Germinal center (tissue), 1 donor: ENCODE measurements around the gene NXPH4.

Experiments used
- DNase-seq: peaks from one replicate; pipeline ENCODE4 v3.0.0; 2012; ENCODE audit warnings: mixed read lengths, low spot score

NXPH4 gene

GRCh38 chr12:57183939-57184725 is 32.5 kb upstream of the NXPH4 start:
- DNase-seq, result no peak

- no peak for DNase-seq
Observed at GRCh38 chr12:57185403-57185802, 31.2 kb upstream of the NXPH4 start.

- DNase-seq, result no peak
Observed at GRCh38 chr12:57185906-57186508, 30.6 kb upstream of the NXPH4 start.

GRCh38 chr12:57187222-57188089 is 29.1 kb upstream of the NXPH4 start:
- DNase-seq, result no peak

- DNase-seq, result no peak
Observed at GRCh38 chr12:57188090-57188425, 28.5 kb upstream of the NXPH4 start.

- no peak for DNase-seq
Observed at GRCh38 chr12:57190037-57190436, 26.6 kb upstream of the NXPH4 start.

- DNase-seq, result no peak
Observed at GRCh38 chr12:57190821-57191220, 25.8 kb upstream of the NXPH4 start.

- DNase-seq, result no peak
Observed at GRCh38 chr12:57191410-57191809, 25.2 kb upstream of the NXPH4 start.

GRCh38 chr12:57192920-57193319 is 23.7 kb upstream of the NXPH4 start:
- no peak for DNase-seq

- DNase-seq, result no peak
Observed at GRCh38 chr12:57193706-57194245, 22.8 kb upstream of the NXPH4 start.

GRCh38 chr12:57194253-57194652 is 22.3 kb upstream of the NXPH4 start:
- DNase-seq, result no peak

- no peak for DNase-seq
Observed at GRCh38 chr12:57195186-57195585, 21.4 kb upstream of the NXPH4 start.

GRCh38 chr12:57195611-57196371 is 20.8 kb upstream of the NXPH4 start:
- DNase-seq, result no peak

GRCh38 chr12:57196439-57196838 is 20.2 kb upstream of the NXPH4 start:
- DNase-seq, result no peak

- DNase-seq, result no peak
Observed at GRCh38 chr12:57196956-57197355, 19.6 kb upstream of the NXPH4 start.

- no peak for DNase-seq
Observed at GRCh38 chr12:57198329-57198728, 18.3 kb upstream of the NXPH4 start.

GRCh38 chr12:57199191-57199590 is 17.4 kb upstream of the NXPH4 start:
- DNase-seq, result no peak

- no peak for DNase-seq
Observed at GRCh38 chr12:57200497-57200896, 16.1 kb upstream of the NXPH4 start.

GRCh38 chr12:57201219-57201618 is 15.4 kb upstream of the NXPH4 start:
- no peak for DNase-seq

GRCh38 chr12:57201631-57202030 is 15.0 kb upstream of the NXPH4 start:
- DNase-seq, result no peak

GRCh38 chr12:57202321-57202720 is 14.3 kb upstream of the NXPH4 start:
- DNase-seq, result no peak

GRCh38 chr12:57203201-57203600 is 13.4 kb upstream of the NXPH4 start:
- no peak for DNase-seq
